GM19395 (cell line): ENCODE results near the gene IMMP2L.
A peak's percentile ranks its signal among the peaks of the same experiment; 100 is the strongest.
"Not testable (repeated sequence)": the region's sequence is repeated elsewhere in the genome, so short reads cannot be mapped to it uniquely, and the experiment has no call there.

Source experiments
- ATAC-seq: cut with Tn5 transposase; IDR thresholded peaks from one replicate; pipeline ENCODE4 v1.9.1; 2021; ENCODE audit warnings: mild to moderate bottlenecking, moderate library complexity; ENCODE audit not compliant: unreplicated experiment

Gene IMMP2L

DNA sequence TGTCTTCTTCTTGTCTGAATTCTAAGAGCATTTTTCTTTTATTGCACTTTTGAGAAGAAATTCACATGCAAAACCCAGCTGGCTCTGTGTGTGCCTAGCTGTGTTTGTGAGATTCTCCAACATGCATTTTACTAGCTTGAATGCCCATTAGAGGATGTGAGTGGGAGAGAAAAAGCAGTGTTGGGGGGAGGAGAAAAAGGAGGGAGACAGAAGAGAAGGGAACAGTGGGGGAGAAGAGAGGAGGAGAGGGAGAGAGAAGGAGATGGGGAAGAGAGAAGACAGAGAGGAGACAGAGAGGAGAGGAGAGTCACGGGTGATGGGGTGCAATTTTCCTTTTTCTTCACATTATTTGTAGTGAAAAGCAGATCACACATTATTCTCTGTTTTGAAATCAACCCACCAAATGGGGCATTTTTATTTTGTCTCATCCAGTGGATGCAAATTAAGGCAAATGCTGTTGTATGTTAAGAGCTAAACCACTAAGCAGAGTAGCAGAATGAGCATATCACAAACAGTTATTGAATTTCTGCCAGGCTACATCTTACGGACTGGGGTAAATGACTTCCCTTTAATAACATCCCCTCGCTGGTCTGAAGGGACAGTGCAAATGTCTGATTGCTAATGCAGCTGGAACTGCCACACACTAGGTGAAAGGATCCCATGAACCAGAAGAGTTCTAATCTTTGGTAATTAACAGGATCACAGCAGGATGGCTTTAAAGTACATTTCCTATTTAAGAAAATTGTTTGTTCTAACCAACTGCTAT is 470.5 kb downstream of the IMMP2L start:
- ATAC-seq = no peak

GRCh38 chr7:111090846-111091245 is 471.4 kb downstream of the IMMP2L start, which contains the start of gene LRRN3:
LRRN3 (plus strand) TSS chr7:111091127; CDS start chr7:111122773, 31,646 bp downstream.
- ATAC-seq = no peak

DNA sequence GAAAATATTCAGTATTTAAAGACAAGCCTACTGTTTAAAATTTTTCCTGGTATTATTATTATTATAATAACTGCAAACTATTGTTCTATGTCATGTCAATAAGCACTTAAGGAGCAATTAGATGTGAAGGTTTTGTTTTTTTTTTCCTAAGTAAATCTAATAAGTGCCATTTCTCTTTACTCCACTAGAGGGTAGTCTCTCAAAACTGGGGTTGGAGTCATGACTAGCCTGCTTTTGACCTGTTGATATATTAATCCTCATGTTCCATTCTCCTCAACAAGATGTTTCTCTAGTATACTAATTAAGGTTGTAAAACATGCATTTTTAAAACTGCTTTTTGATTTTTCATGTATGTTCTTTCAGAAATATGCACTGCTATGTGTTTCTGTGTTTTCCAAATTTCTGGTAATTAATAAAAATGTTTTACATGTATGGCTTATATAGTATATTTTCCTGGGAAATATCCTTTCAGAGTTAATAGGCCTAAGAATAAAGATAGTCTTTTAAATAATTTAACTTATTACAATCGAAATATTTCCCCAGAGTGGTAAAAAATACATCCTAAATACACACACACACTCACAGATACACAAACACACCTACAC is 472.4 kb downstream of the IMMP2L start:
- ATAC-seq = peak; percentile 40

DNA sequence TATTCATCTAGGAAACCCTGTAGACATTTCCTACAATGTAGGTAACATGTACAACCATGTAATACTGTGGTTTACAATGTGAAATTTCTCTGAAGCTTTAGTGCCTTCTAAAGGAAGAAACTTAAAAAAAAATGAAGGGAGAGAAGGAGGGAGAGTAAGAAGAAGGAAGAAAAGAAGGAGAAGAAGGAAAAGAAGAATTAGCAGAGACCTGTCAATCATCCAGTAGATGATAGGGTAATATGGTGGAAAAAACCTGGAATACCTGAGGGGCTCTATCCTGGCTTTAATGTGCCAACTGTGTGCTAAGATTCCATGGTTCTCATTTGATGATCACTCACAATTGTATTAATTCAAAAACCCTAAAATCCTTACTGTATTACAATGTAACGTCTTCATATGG is 474.0 kb downstream of the IMMP2L start:
- no peak for ATAC-seq

- ATAC-seq = no peak
Observed at GRCh38 chr7:111086532-111086931, 475.8 kb downstream of the IMMP2L start.

GRCh38 chr7:111085356-111085755 is 476.9 kb downstream of the IMMP2L start:
- no peak for ATAC-seq

DNA sequence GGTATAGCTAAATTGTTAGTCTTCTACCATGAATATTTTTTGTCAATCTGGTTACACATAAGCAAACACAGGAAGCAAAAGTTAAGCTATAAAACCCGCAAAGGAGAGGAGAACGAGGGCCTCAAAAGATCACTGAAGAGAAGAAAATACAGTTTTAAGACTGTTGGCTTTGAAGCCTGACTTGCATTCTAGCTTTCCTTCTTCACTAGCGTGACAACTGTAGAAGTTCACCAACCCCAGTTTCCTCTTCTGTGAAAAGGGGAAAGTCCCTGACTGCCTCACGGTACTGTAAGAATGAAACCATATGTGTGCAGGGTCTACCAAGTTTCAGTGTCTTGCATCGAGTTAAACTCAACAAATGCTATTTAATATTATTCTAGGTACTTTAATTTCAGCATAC is 478.9 kb downstream of the IMMP2L start:
- ATAC-seq = peak; percentile 99

DNA sequence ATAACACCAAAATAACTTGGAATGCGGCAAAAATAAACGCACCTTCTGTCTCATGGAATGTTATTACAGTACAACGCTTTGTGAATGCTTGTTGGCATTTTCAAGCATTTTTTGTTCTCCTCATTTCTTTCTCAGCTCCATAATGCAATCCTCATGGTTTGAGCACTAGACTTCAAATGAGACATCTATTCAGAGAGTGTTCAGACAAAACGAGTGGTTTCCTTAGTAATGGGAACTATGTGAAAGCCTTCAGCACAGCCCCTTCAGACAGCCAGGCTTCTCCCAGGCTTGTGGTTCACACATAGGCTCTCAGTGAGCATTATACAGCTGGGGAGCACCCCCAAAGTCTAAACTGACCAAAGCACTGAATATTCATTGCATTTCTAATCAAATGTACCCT is 479.9 kb downstream of the IMMP2L start:
- no peak for ATAC-seq

DNA sequence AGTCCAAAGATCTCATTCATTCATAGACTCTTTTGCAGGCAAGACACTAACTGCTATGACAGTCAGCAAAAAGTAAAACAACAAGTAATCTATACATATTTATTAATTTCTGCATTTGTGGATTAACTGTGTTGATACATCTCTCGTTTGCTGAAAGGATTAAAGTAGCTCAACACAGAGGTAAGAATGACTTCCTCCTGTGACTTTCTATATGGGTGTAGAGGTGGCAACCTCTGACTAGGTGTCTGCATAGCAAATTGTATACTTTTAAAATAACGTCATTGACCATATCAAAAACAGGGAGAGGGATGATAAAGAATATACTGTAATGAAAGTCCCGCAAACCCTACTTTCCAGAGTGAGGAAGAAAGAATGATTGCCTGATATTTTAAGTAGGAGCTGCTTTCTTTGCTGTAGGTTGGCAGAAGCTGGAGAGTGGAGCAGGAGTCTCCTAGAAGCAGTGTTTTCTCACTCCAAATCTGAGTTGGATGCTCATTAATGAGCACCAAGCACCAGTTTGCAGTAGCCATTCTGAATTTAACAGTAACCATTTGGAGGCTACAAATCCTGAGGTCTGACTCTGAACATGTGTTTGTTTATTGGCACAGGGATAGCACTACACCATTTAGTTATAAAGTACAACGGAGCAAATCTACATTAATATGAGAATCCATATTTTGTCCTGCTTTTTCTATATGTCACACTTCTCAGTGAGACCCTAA is 480.6 kb downstream of the IMMP2L start:
- no peak for ATAC-seq

GRCh38 chr7:111080495-111081105 is 481.7 kb downstream of the IMMP2L start:
- peak; percentile 24 for ATAC-seq

DNA sequence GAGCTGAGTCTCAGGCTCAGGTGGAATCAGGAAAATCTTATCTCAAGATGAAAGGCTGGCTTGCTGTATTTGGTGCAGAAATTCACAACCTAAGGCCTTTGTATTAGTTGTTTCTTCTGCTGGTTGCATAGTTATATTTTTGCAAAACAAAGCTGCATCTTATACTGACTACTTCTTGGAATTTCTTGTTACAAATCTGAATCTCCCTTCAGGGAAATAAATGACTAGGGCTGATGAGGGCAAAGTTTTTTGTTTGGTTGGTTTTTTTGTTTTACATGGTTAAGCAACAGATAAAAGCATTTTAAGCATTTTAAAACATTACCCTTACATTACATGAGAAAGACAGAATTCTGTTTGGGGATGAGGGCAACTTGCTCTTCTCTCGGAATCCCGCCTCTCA is 485.3 kb downstream of the IMMP2L start:
- ATAC-seq = no peak

- ATAC-seq = no peak
Observed at GRCh38 chr7:111076205-111076604, 486.1 kb downstream of the IMMP2L start.

DNA sequence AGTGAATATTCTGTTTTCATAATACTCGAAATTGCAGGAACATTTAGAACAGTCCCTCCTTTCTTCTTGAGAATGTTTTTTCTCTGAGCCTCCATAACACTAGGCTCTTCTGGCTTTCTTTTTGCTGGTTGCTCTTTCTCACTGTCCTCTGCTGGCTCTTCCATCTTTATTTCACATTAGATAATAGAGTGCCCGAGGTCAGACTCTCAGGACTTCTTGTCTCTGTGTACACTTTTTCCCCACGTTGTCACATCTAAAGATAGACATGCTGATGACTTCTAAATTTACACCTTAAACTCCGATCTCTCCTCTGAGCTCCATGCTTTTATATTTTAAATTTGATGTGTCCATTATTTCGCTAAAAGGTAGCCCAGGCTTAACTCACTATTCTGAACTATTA is 486.8 kb downstream of the IMMP2L start:
- no peak for ATAC-seq

- ATAC-seq = no peak
Observed at GRCh38 chr7:111074748-111075146, 487.5 kb downstream of the IMMP2L start.

GRCh38 chr7:111074071-111074747 is 488.1 kb downstream of the IMMP2L start:
- ATAC-seq = no peak

DNA sequence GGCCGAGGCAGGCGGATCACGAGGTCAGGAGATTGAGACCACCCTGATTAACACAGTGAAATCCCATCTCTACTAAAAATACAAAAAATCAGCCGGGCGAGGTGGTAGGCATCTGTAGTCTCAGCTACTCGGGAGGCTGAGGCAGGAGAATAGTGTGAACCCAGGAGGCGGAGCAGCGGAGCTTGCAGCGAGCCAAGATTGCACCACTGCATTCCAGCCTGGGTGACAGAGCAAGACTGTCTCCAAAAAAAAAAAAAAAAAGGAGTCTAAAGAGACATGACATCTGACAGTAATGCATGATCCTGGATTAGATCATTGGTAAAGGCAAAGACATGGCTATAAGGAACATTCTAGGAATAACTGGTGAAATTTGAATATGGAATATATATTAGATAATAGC is 489.6 kb downstream of the IMMP2L start:
- ATAC-seq = not testable (repeated sequence)

DNA sequence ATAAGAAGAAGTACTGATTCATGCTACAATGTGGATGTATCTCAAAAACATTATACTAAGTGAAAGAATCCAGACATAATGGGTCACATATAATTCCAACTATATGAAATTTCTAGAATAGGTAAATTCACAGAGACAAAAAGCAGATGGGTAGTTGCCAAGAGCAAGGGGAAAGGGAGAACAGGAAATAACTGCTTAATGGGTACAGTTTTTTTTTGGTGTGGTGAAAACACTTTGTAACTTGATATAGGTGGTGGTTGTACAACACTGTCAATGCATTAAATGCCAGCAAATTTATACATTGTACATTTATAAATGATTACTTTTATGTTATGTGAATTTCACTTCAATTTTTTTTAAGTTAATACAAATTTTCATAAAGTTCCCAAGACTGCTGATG is 490.7 kb downstream of the IMMP2L start:
- ATAC-seq = no peak

- ATAC-seq = no peak
Observed at GRCh38 chr7:111068618-111069017, 493.7 kb downstream of the IMMP2L start.

DNA sequence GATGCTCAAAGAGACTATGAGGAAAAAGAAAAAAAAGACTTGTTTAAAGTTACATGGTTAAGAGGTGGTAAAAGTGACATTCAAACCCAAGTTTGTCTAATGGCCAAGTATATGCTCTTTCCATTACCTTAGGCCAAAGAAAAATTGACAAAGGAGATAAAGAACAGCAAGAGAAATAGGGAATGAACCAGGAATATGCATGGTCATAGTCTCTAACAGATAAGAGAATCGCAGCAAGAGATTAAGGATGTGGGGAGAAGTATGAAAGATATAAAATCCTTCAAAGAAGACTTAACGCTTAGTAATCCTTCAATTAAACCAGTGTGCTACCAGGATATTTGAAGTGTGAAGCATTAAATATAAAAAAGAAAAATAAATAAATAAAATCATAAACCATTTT is 494.6 kb downstream of the IMMP2L start:
- ATAC-seq = no peak

DNA sequence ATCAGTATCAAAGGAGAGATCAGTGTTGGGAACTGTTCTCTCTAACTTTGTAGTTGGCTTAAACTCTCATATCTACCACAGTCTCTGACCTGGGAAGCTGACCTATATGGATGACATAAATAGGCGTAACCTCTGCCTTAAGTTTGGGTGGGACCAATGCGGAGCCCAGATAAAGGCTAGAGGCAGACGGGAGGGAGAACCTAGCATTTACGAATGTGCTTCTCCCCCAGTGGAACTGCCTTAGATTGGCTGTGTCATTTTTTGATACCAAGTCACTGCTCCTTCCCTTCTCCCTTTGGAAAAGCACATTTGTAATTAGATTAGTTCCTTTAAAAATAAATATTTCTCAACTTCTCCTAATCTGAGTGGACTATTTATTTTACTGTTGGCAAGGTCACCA is 495.0 kb downstream of the IMMP2L start:
- no peak for ATAC-seq

- no peak for ATAC-seq
Observed at GRCh38 chr7:111063166-111063565, 499.1 kb downstream of the IMMP2L start.
